PC-9 (cell line): ENCODE results near the gene AKR7A2.

Source experiments
- CTCF ChIP-seq: fragments of 200-600 bp; sonication (generic); conservative IDR thresholded peaks from 2 replicates; pipeline ENCODE4 v1.6.1; 2017; ENCODE audit warnings: mixed run types, antibody characterized with exemption, mild to moderate bottlenecking, moderate library complexity
- EZH2 ChIP-seq: fragments of 200-600 bp; sonication (generic); IDR thresholded peaks from 2 replicates; pipeline ENCODE4 v1.8.0; 2017; ENCODE audit warnings: antibody characterized with exemption, low read depth

- no peak for TF ChIP-seq CTCF
- TF ChIP-seq EZH2 = no peak
Observed at GRCh38 chr1:19311931-19312781, at the start of gene AKR7A2, which contains the start of gene SLC66A1.
